ENCODE data around the gene SPPL3. TPM values are rescaled to one million over a fixed set of nuclear protein-coding genes. Genes with fewer than 3 reads are reported as not detected.

SPPL3 gene
- total and polyA plus RNA-seq, 2 experiments from 2014 or later, result 10.9 to 27.8 TPM

- Mint-ChIP-seq H3K27ac (peak overlapping the region; percentile 15), H3K4me3 (peak overlapping the region; percentile 22; the same call in 1 of the 3 replicates), H3K27me3 (ENCODE audit: insufficient read depth, low read depth, poor library complexity) (peaks cover 2% of the 10 kb centered on the region), H3K9me3 (no peaks in the 10 kb centered on the region), H3K36me3 (ENCODE audit: low read depth) (no peaks in the 10 kb centered on the region), H3K4me1 (peaks cover 17% of the 10 kb centered on the region)
- H3F3A ChIP-seq (replicated peaks; ENCODE audit: low read depth), result no peaks in the 10 kb centered on the region
- no peaks in the 10 kb centered on the region for H3K27me3 ChIP-seq (ENCODE audit: insufficient read depth)
- H2AFZ ChIP-seq, result no peak overlapping the region
- peaks cover 74% of the 10 kb centered on the region for H3K79me2 ChIP-seq (replicated peaks; ENCODE audit: insufficient read depth)
- peak overlapping the region; percentile 12; the same call in 1 of the 2 replicates for H3K4me2 ChIP-seq
- TF ChIP-seq EZH2 (IDR thresholded peaks at IDR 0.05; ENCODE audit: low read depth, unreplicated experiment) (no peak), CREB1 (CRISPR knock-in tag; IDR thresholded peaks at IDR 0.05; ENCODE audit: low read depth) (no peak), ETS1 (IDR thresholded peaks at IDR 0.05) (no peak), ZNF462 (CRISPR knock-in tag; IDR thresholded peaks at IDR 0.05) (no peak), STAT1 (IDR thresholded peaks at IDR 0.05; ENCODE audit: unreplicated experiment) (no peak), POLR2AphosphoS5 (IDR thresholded peaks at IDR 0.05; ENCODE audit: low read depth) (no peak), ZNF114 (CRISPR knock-in tag; IDR thresholded peaks at IDR 0.05) (no peak), NANOG (IDR thresholded peaks at IDR 0.05; ENCODE audit: borderline replicate concordance) (no peak)
- TF ChIP-seq, protein P1, sequence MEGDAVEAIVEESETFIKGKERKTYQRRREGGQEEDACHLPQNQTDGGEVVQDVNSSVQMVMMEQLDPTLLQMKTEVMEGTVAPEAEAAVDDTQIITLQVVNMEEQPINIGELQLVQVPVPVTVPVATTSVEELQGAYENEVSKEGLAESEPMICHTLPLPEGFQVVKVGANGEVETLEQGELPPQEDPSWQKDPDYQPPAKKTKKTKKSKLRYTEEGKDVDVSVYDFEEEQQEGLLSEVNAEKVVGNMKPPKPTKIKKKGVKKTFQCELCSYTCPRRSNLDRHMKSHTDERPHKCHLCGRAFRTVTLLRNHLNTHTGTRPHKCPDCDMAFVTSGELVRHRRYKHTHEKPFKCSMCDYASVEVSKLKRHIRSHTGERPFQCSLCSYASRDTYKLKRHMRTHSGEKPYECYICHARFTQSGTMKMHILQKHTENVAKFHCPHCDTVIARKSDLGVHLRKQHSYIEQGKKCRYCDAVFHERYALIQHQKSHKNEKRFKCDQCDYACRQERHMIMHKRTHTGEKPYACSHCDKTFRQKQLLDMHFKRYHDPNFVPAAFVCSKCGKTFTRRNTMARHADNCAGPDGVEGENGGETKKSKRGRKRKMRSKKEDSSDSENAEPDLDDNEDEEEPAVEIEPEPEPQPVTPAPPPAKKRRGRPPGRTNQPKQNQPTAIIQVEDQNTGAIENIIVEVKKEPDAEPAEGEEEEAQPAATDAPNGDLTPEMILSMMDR (conservative IDR thresholded peaks at IDR 0.05; ENCODE audit: low read depth in 2 of 2), result no peak
- peaks cover 16% of the 10 kb centered on the region for H3K4me1 ChIP-seq (ENCODE audit: insufficient read depth)
- ATAC-seq, result peak; percentile 95
- H4K20me1 ChIP-seq (replicated peaks; ENCODE audit: insufficient read depth), result 0 out of 2 replicates have a peak, but pooled peaks cover 4% of the 10 kb centered on the region
- H3K4me3 ChIP-seq, result 0 out of 2 replicates have a peak overlapping the region, but pooled peaks have one; percentile 6
- no peaks in the 10 kb centered on the region for H3K36me3 ChIP-seq (ENCODE audit: insufficient read depth)
- H3K9me2 ChIP-seq (ENCODE audit: insufficient read depth), result no peaks in the 10 kb centered on the region
- peak; percentile 70 for DNase-seq (ENCODE audit: low spot score)
- H3K27ac ChIP-seq (ENCODE audit: low read depth), result no peak overlapping the region; the same call in 1 of the 2 replicates
These were observed 81.2 kb downstream of the SPPL3 start for GRCh38 chr12:120822832-120823503.

Data from GM23338 (cell line).